HepG2 (cell line): ENCODE data around the gene RAB3B. TPM values are rescaled to one million over a fixed set of nuclear protein-coding genes. Genes with fewer than 3 reads are reported as not detected.

Experiments
- EEA1 ChIP-seq: sonication (generic); formaldehyde crosslinking; IDR thresholded peaks from 2 replicates; pipeline ENCODE4 v1.5.1; 2020; ENCODE audit warnings: mild to moderate bottlenecking, missing genetic modification reagents, borderline replicate concordance
- ETV5 ChIP-seq: IDR thresholded peaks from 2 replicates; pipeline ENCODE4 v1.6.1; 2018; ENCODE audit warnings: missing biosample characterization, missing genetic modification reagents, inconsistent platforms, borderline replicate concordance
- FOXM1 ChIP-seq: sonication (generic); formaldehyde crosslinking; IDR thresholded peaks from 2 replicates; pipeline ENCODE4 v1.5.0; 2020; ENCODE audit warnings: missing genetic modification reagents
- KDM5B ChIP-seq: sonication (generic); formaldehyde crosslinking; IDR thresholded peaks from 2 replicates; pipeline ENCODE4 v1.4.0; 2020; ENCODE audit warnings: missing genetic modification reagents, mild to moderate bottlenecking, borderline replicate concordance
- ZBTB7B ChIP-seq: sonication (generic); formaldehyde crosslinking; IDR thresholded peaks from 2 replicates; pipeline ENCODE4 v1.4.0; 2020; ENCODE audit warnings: missing genetic modification reagents
- ZMAT3 ChIP-seq: sonication (generic); formaldehyde crosslinking; conservative IDR thresholded peaks from 2 replicates; pipeline ENCODE4 v1.7.0; 2021; ENCODE audit warnings: missing genetic modification reagents
- ZNF329 ChIP-seq: sonication (generic); formaldehyde crosslinking; IDR thresholded peaks from 2 replicates; pipeline ENCODE4 v1.9.0; 2021; ENCODE audit warnings: low read depth, mild to moderate bottlenecking, missing genetic modification reagents
- ZNF567 ChIP-seq: sonication (generic); formaldehyde crosslinking; IDR thresholded peaks from 2 replicates; pipeline ENCODE4 v1.8.1; 2023; ENCODE audit warnings: mild to moderate bottlenecking, missing genetic modification reagents, borderline replicate concordance
- ZNF569 ChIP-seq: sonication (generic); formaldehyde crosslinking; IDR thresholded peaks from 2 replicates; pipeline ENCODE4 v1.5.0; 2020; ENCODE audit warnings: mild to moderate bottlenecking, missing genetic modification reagents, moderate library complexity, borderline replicate concordance
- ZSCAN9 ChIP-seq: IDR thresholded peaks from 2 replicates; pipeline ENCODE4 v1.6.1; 2016; ENCODE audit warnings: borderline replicate concordance
- polyA plus RNA-seq, 8 experiments: library from polyadenylated mRNA; depleted of rRNA in 3 of 8; stranded (reverse) in 7 of 8; unstranded in 1 of 8; fragments of >200 nt; fragmentation: Illumina TruSeq in 4 of 8; extraction: Trizol in 4 of 8; gene quantifications; 2 replicates each; pipeline versions ENCODE4 v1.2.1 to v1.2.3, GENCODE V29; 2011 to 2016; ENCODE audit warnings: low read depth in 4 of 8, missing spikeins in 1 of 8, mixed read lengths in 1 of 8; ENCODE audit not compliant: insufficient read depth in 1 of 8
- total RNA-seq, 5 experiments: library from RNA; depleted of rRNA; stranded (reverse); fragments of >200 nt; fragmentation: Illumina TruSeq; extraction: Trizol; gene quantifications; 2 replicates each; pipeline ENCODE4 v1.2.3, GENCODE V29; 2016; ENCODE audit warnings: low read depth in 1 of 5
- TF ChIP-seq, protein P1 (sequence below), 2 experiments: sonication (generic) in 1 of 2; formaldehyde crosslinking in 1 of 2; IDR thresholded peaks; 2 replicates each; pipeline versions ENCODE4 v1.4.0 to v1.6.1; 2018 to 2020; ENCODE audit warnings: missing genetic modification reagents in 2 of 2, borderline replicate concordance in 1 of 2, low read depth in 1 of 2, mild to moderate bottlenecking in 1 of 2, missing biosample characterization in 1 of 2
- TF ChIP-seq, protein P2 (sequence below): sonication (generic); formaldehyde crosslinking; IDR thresholded peaks from 2 replicates; pipeline ENCODE4 v1.4.0; 2020; ENCODE audit warnings: missing genetic modification reagents
- TF ChIP-seq, protein P3 (sequence below): sonication (generic); formaldehyde crosslinking; IDR thresholded peaks from 2 replicates; pipeline ENCODE4 v1.4.0; 2020; ENCODE audit warnings: mild to moderate bottlenecking, missing genetic modification reagents
- TF ChIP-seq, protein P4 (sequence below): IDR thresholded peaks from 2 replicates; pipeline ENCODE4 v1.6.1; 2016; ENCODE audit warnings: control low read depth
- TF ChIP-seq, protein P5 (sequence below): sonication (generic); formaldehyde crosslinking; IDR thresholded peaks from 2 replicates; pipeline ENCODE4 v1.5.1; 2020; ENCODE audit warnings: mild to moderate bottlenecking, missing genetic modification reagents, borderline replicate concordance

The RAB3B gene
- total and polyA plus RNA-seq, 2 of the 13 experiments (the other 11 are each of a cell fraction or from before 2014, with no cell fraction given), result 1.0 to 1.2 TPM

GRCh38 chr1:52002038-52002917 is 11.8 kb upstream of the RAB3B start (continued):
- TF ChIP-seq ZBTB7B (CRISPR knock-in tag) (no peak), ETV5 (CRISPR knock-in tag) (no peak), ZSCAN9 (CRISPR knock-in tag) (0 out of 2 replicates have a peak, but pooled peaks have one; percentile 37), EEA1 (CRISPR knock-in tag) (no peak), FOXM1 (no peak), ZNF569 (CRISPR knock-in tag) (no peak), ZMAT3 (CRISPR knock-in tag) (no peak), ZNF567 (CRISPR knock-in tag) (no peak), KDM5B (CRISPR knock-in tag) (no peak), ZNF329 (CRISPR knock-in tag) (no peak)
- TF ChIP-seq, protein P1, sequence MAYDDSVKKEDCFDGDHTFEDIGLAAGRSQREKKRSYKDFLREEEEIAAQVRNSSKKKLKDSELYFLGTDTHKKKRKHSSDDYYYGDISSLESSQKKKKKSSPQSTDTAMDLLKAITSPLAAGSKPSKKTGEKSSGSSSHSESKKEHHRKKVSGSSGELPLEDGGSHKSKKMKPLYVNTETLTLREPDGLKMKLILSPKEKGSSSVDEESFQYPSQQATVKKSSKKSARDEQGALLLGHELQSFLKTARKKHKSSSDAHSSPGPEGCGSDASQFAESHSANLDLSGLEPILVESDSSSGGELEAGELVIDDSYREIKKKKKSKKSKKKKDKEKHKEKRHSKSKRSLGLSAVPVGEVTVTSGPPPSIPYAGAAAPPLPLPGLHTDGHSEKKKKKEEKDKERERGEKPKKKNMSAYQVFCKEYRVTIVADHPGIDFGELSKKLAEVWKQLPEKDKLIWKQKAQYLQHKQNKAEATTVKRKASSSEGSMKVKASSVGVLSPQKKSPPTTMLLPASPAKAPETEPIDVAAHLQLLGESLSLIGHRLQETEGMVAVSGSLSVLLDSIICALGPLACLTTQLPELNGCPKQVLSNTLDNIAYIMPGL (CRISPR knock-in tag; IDR thresholded peaks at IDR 0.05; ENCODE audit: borderline replicate concordance in 1 of 2, low read depth in 1 of 2), result 0 out of 4 replicates have a peak, but pooled peaks of 1 of the 2 experiments have one; percentile 55
- TF ChIP-seq, protein P2, sequence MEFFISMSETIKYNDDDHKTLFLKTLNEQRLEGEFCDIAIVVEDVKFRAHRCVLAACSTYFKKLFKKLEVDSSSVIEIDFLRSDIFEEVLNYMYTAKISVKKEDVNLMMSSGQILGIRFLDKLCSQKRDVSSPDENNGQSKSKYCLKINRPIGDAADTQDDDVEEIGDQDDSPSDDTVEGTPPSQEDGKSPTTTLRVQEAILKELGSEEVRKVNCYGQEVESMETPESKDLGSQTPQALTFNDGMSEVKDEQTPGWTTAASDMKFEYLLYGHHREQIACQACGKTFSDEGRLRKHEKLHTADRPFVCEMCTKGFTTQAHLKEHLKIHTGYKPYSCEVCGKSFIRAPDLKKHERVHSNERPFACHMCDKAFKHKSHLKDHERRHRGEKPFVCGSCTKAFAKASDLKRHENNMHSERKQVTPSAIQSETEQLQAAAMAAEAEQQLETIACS (CRISPR knock-in tag), result no peak
- TF ChIP-seq, protein P3, sequence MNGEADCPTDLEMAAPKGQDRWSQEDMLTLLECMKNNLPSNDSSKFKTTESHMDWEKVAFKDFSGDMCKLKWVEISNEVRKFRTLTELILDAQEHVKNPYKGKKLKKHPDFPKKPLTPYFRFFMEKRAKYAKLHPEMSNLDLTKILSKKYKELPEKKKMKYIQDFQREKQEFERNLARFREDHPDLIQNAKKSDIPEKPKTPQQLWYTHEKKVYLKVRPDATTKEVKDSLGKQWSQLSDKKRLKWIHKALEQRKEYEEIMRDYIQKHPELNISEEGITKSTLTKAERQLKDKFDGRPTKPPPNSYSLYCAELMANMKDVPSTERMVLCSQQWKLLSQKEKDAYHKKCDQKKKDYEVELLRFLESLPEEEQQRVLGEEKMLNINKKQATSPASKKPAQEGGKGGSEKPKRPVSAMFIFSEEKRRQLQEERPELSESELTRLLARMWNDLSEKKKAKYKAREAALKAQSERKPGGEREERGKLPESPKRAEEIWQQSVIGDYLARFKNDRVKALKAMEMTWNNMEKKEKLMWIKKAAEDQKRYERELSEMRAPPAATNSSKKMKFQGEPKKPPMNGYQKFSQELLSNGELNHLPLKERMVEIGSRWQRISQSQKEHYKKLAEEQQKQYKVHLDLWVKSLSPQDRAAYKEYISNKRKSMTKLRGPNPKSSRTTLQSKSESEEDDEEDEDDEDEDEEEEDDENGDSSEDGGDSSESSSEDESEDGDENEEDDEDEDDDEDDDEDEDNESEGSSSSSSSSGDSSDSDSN (CRISPR knock-in tag), result no peak
- TF ChIP-seq, protein P4, sequence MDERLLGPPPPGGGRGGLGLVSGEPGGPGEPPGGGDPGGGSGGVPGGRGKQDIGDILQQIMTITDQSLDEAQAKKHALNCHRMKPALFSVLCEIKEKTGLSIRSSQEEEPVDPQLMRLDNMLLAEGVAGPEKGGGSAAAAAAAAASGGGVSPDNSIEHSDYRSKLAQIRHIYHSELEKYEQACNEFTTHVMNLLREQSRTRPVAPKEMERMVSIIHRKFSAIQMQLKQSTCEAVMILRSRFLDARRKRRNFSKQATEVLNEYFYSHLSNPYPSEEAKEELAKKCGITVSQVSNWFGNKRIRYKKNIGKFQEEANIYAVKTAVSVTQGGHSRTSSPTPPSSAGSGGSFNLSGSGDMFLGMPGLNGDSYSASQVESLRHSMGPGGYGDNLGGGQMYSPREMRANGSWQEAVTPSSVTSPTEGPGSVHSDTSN (CRISPR knock-in tag), result no peak
- TF ChIP-seq, protein P5, sequence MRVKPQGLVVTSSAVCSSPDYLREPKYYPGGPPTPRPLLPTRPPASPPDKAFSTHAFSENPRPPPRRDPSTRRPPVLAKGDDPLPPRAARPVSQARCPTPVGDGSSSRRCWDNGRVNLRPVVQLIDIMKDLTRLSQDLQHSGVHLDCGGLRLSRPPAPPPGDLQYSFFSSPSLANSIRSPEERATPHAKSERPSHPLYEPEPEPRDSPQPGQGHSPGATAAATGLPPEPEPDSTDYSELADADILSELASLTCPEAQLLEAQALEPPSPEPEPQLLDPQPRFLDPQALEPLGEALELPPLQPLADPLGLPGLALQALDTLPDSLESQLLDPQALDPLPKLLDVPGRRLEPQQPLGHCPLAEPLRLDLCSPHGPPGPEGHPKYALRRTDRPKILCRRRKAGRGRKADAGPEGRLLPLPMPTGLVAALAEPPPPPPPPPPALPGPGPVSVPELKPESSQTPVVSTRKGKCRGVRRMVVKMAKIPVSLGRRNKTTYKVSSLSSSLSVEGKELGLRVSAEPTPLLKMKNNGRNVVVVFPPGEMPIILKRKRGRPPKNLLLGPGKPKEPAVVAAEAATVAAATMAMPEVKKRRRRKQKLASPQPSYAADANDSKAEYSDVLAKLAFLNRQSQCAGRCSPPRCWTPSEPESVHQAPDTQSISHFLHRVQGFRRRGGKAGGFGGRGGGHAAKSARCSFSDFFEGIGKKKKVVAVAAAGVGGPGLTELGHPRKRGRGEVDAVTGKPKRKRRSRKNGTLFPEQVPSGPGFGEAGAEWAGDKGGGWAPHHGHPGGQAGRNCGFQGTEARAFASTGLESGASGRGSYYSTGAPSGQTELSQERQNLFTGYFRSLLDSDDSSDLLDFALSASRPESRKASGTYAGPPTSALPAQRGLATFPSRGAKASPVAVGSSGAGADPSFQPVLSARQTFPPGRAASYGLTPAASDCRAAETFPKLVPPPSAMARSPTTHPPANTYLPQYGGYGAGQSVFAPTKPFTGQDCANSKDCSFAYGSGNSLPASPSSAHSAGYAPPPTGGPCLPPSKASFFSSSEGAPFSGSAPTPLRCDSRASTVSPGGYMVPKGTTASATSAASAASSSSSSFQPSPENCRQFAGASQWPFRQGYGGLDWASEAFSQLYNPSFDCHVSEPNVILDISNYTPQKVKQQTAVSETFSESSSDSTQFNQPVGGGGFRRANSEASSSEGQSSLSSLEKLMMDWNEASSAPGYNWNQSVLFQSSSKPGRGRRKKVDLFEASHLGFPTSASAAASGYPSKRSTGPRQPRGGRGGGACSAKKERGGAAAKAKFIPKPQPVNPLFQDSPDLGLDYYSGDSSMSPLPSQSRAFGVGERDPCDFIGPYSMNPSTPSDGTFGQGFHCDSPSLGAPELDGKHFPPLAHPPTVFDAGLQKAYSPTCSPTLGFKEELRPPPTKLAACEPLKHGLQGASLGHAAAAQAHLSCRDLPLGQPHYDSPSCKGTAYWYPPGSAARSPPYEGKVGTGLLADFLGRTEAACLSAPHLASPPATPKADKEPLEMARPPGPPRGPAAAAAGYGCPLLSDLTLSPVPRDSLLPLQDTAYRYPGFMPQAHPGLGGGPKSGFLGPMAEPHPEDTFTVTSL, result no peak
